HFF-Myc (cell line): ENCODE measurements around the gene NCKAP5L.
"Not testable (repeated sequence)": the region's sequence is repeated elsewhere in the genome, so short reads cannot be mapped to it uniquely, and the experiment has no call there.

Source experiments
- DNase-seq: peaks from one replicate; pipeline ENCODE4 v3.0.0-alpha.2; 2011; ENCODE audit warnings: low read depth; ENCODE audit errors: extremely low read depth
- H3K4me3 ChIP-seq: replicated peaks from 2 replicates; pipeline ENCODE4 v1.5.1; 2011; ENCODE audit warnings: low read depth, mild to moderate bottlenecking, control low read depth, low read length
- CTCF ChIP-seq: IDR thresholded peaks from 2 replicates; pipeline ENCODE4 v1.5.1; 2012; ENCODE audit warnings: mild to moderate bottlenecking, low read depth, low read length, control low read depth; ENCODE audit errors: missing control alignments

NCKAP5L gene

GRCh38 chr12:49873361-49873934 is 45.2 kb upstream of the NCKAP5L start:
- no peak for TF ChIP-seq CTCF
- no peak overlapping the region for H3K4me3 ChIP-seq
- DNase-seq = no peak

- no peak for TF ChIP-seq CTCF
- H3K4me3 ChIP-seq = no peak overlapping the region
- no peak for DNase-seq
Measured at GRCh38 chr12:49872781-49873181, 44.6 kb upstream of the NCKAP5L start.

- no peak for DNase-seq
- no peak for TF ChIP-seq CTCF
- H3K4me3 ChIP-seq = no peak overlapping the region
Measured at GRCh38 chr12:49872381-49872780, 44.2 kb upstream of the NCKAP5L start.

- H3K4me3 ChIP-seq, DNase-seq: not testable (repeated sequence)
Measured at GRCh38 chr12:49871811-49872251, 43.6 kb upstream of the NCKAP5L start.

- H3K4me3 ChIP-seq = no peak overlapping the region
- no peak for DNase-seq
- TF ChIP-seq CTCF = no peak
Measured at GRCh38 chr12:49871263-49871561, 43.0 kb upstream of the NCKAP5L start.

- DNase-seq = no peak
- H3K4me3 ChIP-seq = no peak overlapping the region
- TF ChIP-seq CTCF = no peak
Measured at GRCh38 chr12:49870501-49871262, 42.5 kb upstream of the NCKAP5L start.

- H3K4me3 ChIP-seq = no peak overlapping the region
- no peak for TF ChIP-seq CTCF
- no peak for DNase-seq
Measured at GRCh38 chr12:49869816-49870500, 41.7 kb upstream of the NCKAP5L start.
